Activated T-helper 2 cell treated with anti-CD3 and anti-CD28 coated beads, Interferon-gamma antibody, Interleukin-2, Interleukin-4, amounts not matched to agents 10 μg/mL and 5 μg/mL and 100 μg/mL, durations not matched to agents 14 hours and 24 hours and 36 hours (primary cell): Measurements from ENCODE around the gene CNTN1. TPM values are rescaled to one million over a fixed set of nuclear protein-coding genes. Genes with fewer than 3 reads are reported as not detected.
"Not testable (repeated sequence)": the region's sequence is repeated elsewhere in the genome, so short reads cannot be mapped to it uniquely, and the experiment has no call there.

Experiments
- DNase-seq: peaks from one replicate; pipeline ENCODE4 v3.0.0; 2021; ENCODE audit warnings: low spot score
- H3K27ac Mint-ChIP-seq: one replicate; pipeline ENCODE4 v1.8.0; 2021; ENCODE audit warnings: mixed read lengths
- H3K27me3 Mint-ChIP-seq: one replicate; pipeline ENCODE4 v1.8.0; 2021; ENCODE audit warnings: low read depth, mixed read lengths
- H3K36me3 Mint-ChIP-seq: one replicate; pipeline ENCODE4 v1.8.0; 2021; ENCODE audit warnings: low read depth, mixed read lengths
- H3K4me1 Mint-ChIP-seq: one replicate; pipeline ENCODE4 v1.8.0; 2021; ENCODE audit warnings: low read depth, mixed read lengths
- H3K4me3 Mint-ChIP-seq: one replicate; pipeline ENCODE4 v1.8.0; 2021; ENCODE audit warnings: low read depth, mild to moderate bottlenecking, moderate library complexity, mixed read lengths
- H3K9me3 Mint-ChIP-seq: one replicate; pipeline ENCODE4 v1.8.0; 2021; ENCODE audit warnings: mixed read lengths
- intact Hi-C: fragments of 100-400 bp; cut with micrococcal nuclease; formaldehyde crosslinking; loops from one replicate; pipeline ENCODE4 v1.15.1; 2023
- total RNA-seq: library from RNA; stranded (reverse); gene quantifications from 2 replicates; pipeline ENCODE4 v1.2.3, GENCODE V29; 2022

CNTN1 gene
- total RNA-seq, 1 donor from 2014 or later: not detected

DNA sequence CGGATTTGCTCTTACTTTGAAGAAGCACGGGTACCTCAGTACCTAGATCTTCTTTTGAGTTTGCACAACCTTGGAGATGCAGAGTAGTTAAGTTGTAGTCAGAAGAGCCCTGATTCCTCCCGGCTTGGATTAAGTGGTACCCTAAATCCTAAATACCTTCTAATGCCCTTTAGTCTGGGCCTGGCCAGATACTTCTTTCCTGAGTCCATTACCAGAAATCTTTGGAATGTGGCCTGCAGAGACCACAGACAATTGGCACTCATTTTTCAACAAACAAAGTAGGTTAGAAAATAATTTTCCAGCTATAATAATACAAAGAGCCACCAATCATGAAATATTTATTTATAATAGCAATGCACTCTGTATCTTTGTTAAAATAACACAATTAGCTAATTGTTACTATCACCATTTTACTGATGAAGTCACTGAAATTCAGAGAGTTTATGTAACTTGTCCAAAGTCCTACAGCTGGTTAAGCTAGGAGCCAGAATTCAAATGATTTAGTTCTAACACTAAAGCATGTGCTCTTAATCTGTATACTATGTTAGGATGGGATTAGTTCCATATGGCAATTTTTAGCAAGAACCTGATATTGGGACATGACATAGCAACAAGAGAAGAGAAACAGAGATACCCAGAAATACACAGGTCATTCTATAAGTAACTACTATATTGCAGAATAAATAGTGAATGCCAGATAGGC, 363.8 kb downstream of the CNTN1 start:
- DNase-seq: no peak
- Mint-ChIP-seq H3K27ac (no peak overlapping the region), H3K27me3 (no peaks in the 10 kb centered on the region), H3K4me3 (no peak overlapping the region), H3K9me3 (no peaks in the 10 kb centered on the region), H3K36me3 (no peaks in the 10 kb centered on the region), H3K4me1 (no peaks in the 10 kb centered on the region)
- intact Hi-C loops: no loop called here

DNA sequence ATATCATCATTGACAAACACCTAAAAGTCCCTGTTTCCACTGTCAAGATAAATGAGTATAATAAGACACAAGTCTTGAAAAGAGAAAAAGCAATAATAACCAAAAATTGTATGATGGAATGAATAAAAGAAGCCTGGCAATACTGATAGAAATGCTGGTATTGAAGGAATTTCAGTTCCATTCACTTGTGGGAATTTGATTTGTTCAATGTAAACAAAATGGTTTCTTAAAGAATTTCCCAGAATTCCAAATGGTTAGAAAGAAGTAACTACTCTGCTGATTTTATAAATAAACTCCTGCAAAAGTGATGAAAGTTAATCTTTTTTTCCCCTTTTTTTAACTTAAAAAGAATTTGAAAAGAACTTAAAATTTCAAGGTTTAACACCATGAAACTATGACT, 366.0 kb downstream of the CNTN1 start:
- intact Hi-C loops: no loop called here
- no peak overlapping the region for H3K4me3 Mint-ChIP-seq
- no peaks in the 10 kb centered on the region for H3K4me1 Mint-ChIP-seq
- no peaks in the 10 kb centered on the region for H3K36me3 Mint-ChIP-seq
- H3K27me3 Mint-ChIP-seq: no peaks in the 10 kb centered on the region
- H3K9me3 Mint-ChIP-seq: no peaks in the 10 kb centered on the region
- H3K27ac Mint-ChIP-seq: no peak overlapping the region
- DNase-seq: no peak

DNA sequence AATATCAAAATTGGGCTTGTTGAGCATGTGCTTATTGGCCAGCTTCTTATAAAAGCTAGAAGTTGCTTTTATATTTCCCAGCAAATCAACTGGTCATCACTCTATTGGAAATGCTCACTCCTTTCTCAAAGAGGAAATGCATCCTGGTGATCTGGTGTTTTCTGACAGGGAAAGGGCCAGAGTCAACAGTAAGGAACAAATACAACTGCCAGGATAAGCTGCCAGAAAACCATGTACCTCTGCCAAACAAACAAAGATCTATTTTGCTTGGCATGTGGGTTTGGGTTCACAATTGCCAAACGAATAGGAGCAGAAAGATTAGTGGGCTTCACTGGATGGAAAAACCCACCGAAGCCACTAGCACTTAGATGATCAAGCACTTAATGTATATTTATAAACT, 369.0 kb downstream of the CNTN1 start:
- DNase-seq: no peak
- Mint-ChIP-seq H3K27me3 (no peaks in the 10 kb centered on the region), H3K27ac (no peak overlapping the region), H3K36me3 (no peaks in the 10 kb centered on the region), H3K4me3 (no peak overlapping the region), H3K9me3 (no peaks in the 10 kb centered on the region), H3K4me1 (no peaks in the 10 kb centered on the region)
- intact Hi-C loops: no loop called here

DNA sequence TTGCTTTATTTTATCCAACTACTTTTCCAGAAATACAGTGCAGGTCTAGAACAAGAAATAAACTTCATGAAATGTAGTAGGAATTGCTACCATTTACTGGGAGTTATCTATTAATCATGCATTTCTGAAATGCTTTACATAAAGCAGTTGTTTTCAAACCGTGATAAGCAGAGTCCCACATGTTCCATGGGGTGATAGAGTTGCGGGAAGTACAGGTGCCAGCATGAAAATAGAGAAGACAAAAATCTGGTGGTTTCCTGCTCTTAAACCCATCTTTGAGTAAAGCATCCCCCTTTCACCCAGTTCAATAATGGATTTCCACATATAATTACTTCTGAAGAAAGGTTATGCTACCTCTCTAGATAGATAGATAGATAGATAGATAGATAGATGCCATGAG, 372.2 kb downstream of the CNTN1 start:
- intact Hi-C loops: no loop called here
- no peak overlapping the region for H3K27ac Mint-ChIP-seq

DNA sequence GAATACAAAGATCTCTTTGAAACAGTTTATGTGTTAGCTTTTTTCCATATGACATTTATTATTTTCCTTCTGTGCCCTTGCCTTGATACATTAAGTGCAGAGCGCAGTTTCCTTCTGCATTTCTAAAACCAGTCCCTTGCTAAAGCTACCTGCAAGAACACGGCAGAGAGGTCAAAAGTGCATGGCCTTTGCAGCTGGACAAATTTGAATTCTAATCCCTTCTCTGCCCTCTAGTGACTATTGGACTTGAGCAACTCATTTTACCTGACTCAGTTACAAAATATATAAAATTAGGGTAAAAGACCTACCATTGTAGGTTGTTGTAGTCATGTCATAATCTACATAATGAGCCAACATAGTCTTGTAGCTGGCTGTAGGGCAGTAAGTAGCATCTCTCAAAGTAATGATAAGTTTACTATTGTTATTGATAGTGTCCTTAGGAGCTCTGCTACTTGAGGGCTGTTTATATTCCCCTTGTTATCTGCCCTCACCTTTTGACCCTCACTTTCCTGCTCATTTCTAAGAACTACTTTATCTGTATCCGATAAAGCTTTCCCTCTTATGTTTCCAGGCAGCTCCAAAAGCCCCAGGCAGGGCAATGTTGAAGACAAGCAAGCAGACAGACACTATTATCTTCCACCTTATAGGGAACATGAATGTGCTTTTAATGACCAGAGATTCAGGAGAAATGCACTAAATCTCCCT, 375.9 kb downstream of the CNTN1 start:
- intact Hi-C loops: no loop called here
- no peaks in the 10 kb centered on the region for H3K27me3 Mint-ChIP-seq
- DNase-seq: no peak
- H3K27ac Mint-ChIP-seq: no peak overlapping the region
- no peaks in the 10 kb centered on the region for H3K36me3 Mint-ChIP-seq
- H3K9me3 Mint-ChIP-seq: no peaks in the 10 kb centered on the region
- H3K4me1 Mint-ChIP-seq: no peaks in the 10 kb centered on the region
- no peak overlapping the region for H3K4me3 Mint-ChIP-seq

More for the DNA sequence above, 372.2 kb downstream of the CNTN1 start:
- DNase-seq: no peak
- Mint-ChIP-seq H3K27me3 (no peaks in the 10 kb centered on the region), H3K9me3 (no peaks in the 10 kb centered on the region), H3K4me3 (no peak overlapping the region), H3K4me1 (no peaks in the 10 kb centered on the region), H3K36me3 (no peaks in the 10 kb centered on the region)

DNA sequence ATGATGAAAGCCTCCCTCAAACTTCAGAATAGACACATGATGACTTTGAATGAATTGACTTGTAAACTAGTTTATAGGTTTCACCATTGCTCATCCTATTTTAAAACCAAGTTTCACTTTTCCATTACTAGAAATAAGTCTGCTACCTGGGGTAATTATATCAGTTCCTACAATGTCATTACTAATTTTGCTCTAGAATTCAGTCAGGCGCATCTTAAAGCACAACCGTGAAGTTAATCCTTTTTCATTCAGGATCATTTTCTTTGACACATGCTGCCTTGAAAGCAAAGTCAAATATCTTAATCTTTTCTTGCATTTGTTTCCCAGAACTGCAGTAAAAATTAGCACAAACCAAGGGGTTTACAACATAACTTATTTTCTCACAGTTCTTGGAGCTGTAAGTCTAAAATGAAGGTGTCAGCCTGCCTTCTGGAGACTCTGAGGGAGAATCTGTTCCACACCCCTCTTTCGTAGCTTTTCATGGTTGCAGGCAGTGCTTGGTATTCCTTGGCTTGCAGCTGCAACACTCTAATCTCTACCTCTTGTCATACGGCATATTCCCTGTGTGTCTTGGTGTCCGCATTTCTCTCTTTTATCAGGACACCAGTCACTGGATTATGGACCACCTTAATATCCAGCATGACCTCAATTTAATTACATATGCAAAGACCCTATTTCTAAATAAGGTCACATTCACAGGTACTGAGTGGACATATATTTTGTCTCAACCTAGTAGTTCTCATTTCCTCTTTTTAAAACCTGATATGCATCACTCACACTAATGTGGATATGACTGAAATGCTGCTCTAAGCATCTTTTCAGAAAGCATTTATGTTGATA, 381.6 kb downstream of the CNTN1 start:
- H3K27ac Mint-ChIP-seq: no peak overlapping the region

DNA sequence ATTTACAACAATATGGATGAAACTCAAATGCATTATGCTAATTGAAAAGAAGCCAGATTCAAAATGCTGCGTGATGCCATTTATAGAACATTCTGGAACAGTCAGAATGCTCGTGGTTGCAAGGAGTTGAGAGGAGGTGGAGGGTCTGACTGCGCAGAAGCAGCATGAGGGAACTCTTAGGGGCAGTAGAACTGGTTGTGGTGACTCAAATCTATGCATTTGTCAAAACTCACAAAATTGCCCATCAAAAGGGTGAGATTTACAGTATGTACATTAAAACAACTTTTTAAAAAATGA, 382.2 kb downstream of the CNTN1 start:
- no peak for DNase-seq
- H3K27me3 Mint-ChIP-seq: no peaks in the 10 kb centered on the region
- no peak overlapping the region for H3K27ac Mint-ChIP-seq
- no peak overlapping the region for H3K4me3 Mint-ChIP-seq
- H3K36me3 Mint-ChIP-seq: no peaks in the 10 kb centered on the region
- peaks cover under 1% of the 10 kb centered on the region for H3K9me3 Mint-ChIP-seq
- intact Hi-C loops: no loop called here
- no peaks in the 10 kb centered on the region for H3K4me1 Mint-ChIP-seq

More for the DNA sequence above, 381.6 kb downstream of the CNTN1 start:
- Mint-ChIP-seq H3K9me3 (no peaks in the 10 kb centered on the region), H3K36me3 (no peaks in the 10 kb centered on the region), H3K4me3 (no peak overlapping the region), H3K4me1 (no peaks in the 10 kb centered on the region), H3K27me3 (no peaks in the 10 kb centered on the region)
- DNase-seq: no peak
- intact Hi-C loops: no loop called here

DNA sequence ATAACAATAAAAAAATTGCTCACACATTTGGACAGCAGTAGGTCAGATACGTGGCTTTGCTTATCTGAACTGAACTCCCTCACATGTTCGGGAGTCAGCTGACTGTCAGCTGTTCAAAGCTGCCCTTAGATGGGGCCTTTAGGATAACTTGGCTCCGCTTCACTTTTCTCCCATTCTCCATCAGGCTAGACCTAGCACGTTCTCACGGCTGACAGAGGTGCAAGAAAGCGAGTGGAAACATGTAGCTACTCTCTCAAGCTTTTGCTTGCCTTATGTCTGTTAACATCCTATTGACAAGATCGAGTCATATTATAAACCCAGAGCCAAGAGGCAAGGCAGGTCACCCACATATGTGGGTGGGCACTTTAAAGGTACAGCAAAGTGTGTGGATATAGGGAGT, 383.9 kb downstream of the CNTN1 start:
- no peak for DNase-seq
- Mint-ChIP-seq H3K4me1 (no peaks in the 10 kb centered on the region), H3K4me3 (no peak overlapping the region), H3K27ac (no peak overlapping the region), H3K9me3 (peaks cover 8% of the 10 kb centered on the region), H3K27me3 (no peaks in the 10 kb centered on the region), H3K36me3 (no peaks in the 10 kb centered on the region)
- intact Hi-C loops: no loop called here

DNA sequence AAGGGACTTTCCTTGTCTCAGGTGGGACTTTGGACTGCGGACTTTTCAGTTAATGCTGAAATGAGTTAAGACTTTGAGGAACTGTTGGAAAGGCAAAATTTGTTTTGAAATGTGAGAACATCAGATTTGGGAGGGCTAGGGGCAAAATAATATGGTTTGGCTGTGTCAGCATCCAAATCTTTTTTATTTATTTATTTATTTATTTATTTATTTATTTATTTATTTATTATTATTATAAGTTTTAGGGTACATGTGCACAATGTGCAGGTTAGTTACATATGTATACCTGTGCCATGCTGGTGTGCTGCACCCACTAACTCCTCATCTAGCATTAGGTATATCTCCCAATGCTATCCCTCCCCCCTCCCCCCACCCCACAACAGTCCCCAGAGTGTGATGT, 389.0 kb downstream of the CNTN1 start:
- not testable (repeated sequence) for DNase-seq, H3K27me3 Mint-ChIP-seq

DNA sequence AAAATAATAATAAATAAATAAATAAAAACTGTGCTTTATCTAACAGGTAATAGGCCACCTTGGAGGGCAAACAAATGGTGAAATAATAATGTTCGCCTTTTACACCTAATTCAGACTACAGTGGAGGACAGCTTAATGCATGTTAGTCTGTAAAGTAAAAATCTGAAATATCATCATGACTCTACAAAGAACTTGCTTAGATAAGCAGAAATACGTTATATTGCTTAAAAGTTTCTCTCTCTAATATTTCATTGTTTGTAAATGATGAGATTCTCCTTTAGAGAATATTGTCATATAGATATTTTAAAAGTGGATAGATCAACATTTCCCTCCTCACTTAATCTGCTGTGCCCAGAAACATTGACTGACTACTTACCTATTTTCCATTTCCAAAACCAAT, 397.2 kb downstream of the CNTN1 start:
- no peak overlapping the region for H3K27ac Mint-ChIP-seq
- intact Hi-C loops: no loop called here

More for the DNA sequence above, 389.0 kb downstream of the CNTN1 start:
- H3K4me1 Mint-ChIP-seq, H3K9me3 Mint-ChIP-seq, H3K27ac Mint-ChIP-seq, H3K4me3 Mint-ChIP-seq, H3K36me3 Mint-ChIP-seq, intact Hi-C loops: not testable (repeated sequence)

DNA sequence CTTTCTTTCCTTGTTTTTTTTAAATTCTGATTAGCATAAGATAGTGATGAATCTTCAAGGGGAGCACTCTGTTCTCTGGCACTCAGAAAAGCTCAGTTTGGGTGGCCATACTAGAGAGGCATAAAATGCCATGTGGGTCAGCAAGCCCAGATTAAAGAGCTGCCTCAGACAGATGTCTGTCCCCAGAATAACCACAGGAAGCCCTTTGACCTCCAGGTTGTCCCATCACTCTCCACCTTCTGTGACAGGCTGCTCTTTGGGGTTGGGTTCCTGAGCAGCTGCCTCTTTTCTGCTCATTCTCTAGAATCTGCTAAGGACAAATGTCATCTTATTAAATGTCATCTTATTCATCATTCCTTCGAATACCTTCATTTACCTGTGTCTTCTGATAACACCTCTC, 399.9 kb downstream of the CNTN1 start:
- DNase-seq: no peak
- Mint-ChIP-seq H3K36me3 (no peaks in the 10 kb centered on the region), H3K27ac (no peak overlapping the region), H3K4me3 (no peak overlapping the region), H3K4me1 (no peaks in the 10 kb centered on the region), H3K9me3 (peaks cover 7% of the 10 kb centered on the region), H3K27me3 (no peaks in the 10 kb centered on the region)
- intact Hi-C loops: no loop called here

More for the DNA sequence above, 397.2 kb downstream of the CNTN1 start:
- Mint-ChIP-seq H3K9me3 (peaks cover 8% of the 10 kb centered on the region), H3K27me3 (no peaks in the 10 kb centered on the region), H3K4me1 (no peaks in the 10 kb centered on the region), H3K36me3 (no peaks in the 10 kb centered on the region), H3K4me3 (no peak overlapping the region)
- no peak for DNase-seq

DNA sequence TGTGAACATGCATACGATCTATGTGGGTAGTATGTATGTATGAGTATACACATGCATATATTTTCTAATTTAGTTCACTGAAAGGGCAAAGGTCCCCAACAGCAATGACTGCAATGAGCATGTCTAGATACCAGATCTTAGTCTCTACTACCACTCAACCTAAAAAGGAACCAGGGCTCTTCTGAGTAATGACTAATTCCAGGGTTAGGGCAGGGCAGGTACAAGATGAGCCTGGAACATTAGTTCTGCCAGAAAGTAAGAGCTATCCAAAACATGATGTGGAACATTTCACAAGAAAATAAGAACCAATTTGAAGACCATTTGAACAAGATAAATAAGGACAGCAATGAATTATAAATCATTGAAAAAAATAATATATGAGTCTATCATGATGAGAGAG, 404.6 kb downstream of the CNTN1 start:
- Mint-ChIP-seq H3K36me3 (no peaks in the 10 kb centered on the region), H3K9me3 (no peaks in the 10 kb centered on the region), H3K4me3 (no peak overlapping the region), H3K27me3 (no peaks in the 10 kb centered on the region), H3K27ac (no peak overlapping the region), H3K4me1 (no peaks in the 10 kb centered on the region)
- DNase-seq: no peak
- intact Hi-C loops: no loop called here

DNA sequence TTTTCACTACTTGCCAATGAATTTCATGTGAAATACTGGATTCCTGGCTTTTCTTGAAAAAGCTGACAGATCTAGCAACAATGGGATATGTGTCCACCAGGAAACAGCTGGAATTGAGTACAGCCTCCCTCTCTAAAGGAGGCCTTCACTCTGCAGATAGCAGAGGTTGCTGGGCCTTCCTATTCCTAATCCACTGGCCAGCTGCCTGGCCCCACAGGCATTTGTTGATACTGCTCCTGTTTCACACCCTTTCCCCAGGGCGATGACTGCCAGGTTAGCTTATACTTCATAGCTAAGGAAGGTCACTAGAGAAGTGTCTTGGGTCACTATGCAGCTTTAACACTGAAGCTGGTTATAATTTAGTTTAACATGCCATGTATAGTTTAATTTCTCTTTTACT, 408.3 kb downstream of the CNTN1 start:
- Mint-ChIP-seq H3K4me1 (no peaks in the 10 kb centered on the region), H3K4me3 (no peak overlapping the region), H3K9me3 (no peaks in the 10 kb centered on the region), H3K27me3 (no peaks in the 10 kb centered on the region), H3K27ac (no peak overlapping the region), H3K36me3 (no peaks in the 10 kb centered on the region)
- DNase-seq: no peak
- intact Hi-C loops: no loop called here
